NCI-H1694 (cell line): Measurements from ENCODE around the gene GNB5.
"Not testable (repeated sequence)": the region's sequence is repeated elsewhere in the genome, so short reads cannot be mapped to it uniquely, and the experiment has no call there.

ENCODE experiments used
- DNase-seq: peaks from one replicate; lab custom pipeline; 2025; lab: John Stamatoyannopoulos, UW

The GNB5 gene

DNA sequence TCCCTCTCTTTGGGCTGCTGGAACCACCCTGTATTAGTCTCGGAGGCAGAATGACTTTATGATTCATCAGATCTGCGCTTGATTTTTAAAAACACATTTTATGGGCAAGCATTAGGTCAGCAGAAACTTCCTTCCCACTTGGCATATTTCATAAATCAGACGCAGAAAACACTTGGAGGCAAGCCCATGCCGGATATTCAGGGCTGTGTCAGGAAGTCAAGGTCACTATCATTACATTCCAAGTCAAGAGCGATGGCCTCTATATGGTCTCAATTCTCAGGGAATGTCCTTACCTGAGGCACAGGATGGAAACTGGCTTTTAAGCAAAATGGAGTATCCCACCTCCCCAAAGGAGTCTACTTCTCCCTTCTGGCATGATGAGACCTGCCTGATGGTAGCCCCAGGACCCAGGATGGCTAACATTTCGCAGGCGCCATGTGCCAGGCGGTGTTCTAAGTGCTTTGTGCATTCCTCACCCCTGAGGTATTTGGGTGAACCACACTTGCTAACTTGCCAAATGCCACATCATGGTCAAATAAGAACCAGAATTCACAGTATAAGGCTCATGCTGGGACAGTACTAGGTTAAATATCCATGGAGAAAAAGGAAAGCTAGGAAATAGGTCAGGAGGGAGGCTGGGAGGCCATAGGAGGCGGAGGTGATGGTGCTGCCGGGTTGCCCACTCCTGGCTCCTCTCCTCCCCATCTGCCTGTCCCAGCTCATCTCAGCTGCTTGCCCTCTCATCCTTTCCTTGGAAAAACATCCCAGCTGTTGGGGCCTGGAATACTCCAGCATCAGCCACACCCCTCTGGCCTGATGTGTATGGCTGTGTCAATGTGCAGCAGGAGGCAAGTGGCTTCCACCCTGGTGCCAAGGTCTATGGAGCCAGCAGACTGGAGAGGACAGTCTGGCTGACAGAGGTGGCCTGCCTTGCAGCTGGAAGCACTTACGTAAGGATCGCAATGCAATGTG is 97.4 kb downstream of the GNB5 start:
- DNase-seq: no peak

DNA sequence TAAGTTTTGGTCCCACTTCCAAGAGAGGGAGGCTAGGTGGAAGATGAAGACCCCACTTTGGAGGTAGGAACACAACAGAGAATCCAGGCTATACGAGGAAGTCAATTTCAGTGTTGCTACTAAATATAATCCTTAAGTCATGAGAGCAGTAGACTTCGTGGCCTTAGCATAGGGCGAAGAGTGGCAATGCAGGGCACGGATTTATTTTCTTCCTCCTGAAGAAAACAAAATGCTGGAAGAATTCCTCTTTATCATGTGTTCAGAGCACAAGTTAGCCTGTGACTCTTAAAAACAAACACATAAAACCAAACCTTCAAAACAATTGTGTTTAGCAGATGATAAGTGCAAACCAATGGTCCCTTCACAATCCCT is 98.0 kb downstream of the GNB5 start:
- DNase-seq: no peak

DNA sequence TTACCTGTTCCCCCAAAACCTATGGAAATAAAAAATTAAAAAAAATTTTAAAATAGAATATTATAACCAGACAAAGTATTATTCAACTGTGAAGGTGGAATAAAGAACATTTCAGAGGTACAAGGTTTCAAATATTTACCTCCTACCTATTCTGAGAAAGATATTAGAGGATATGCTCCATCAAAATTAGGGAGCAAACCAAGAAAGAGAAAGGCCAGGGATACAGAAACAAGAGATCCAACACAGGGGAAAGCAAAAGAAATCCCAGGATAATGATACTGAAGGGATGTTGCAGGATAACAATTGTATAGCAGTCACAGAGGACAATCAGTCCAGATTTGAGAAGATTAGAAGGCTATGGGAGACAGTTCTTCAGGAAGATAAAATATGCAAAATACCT is 101.0 kb downstream of the GNB5 start:
- no peak for DNase-seq

DNA sequence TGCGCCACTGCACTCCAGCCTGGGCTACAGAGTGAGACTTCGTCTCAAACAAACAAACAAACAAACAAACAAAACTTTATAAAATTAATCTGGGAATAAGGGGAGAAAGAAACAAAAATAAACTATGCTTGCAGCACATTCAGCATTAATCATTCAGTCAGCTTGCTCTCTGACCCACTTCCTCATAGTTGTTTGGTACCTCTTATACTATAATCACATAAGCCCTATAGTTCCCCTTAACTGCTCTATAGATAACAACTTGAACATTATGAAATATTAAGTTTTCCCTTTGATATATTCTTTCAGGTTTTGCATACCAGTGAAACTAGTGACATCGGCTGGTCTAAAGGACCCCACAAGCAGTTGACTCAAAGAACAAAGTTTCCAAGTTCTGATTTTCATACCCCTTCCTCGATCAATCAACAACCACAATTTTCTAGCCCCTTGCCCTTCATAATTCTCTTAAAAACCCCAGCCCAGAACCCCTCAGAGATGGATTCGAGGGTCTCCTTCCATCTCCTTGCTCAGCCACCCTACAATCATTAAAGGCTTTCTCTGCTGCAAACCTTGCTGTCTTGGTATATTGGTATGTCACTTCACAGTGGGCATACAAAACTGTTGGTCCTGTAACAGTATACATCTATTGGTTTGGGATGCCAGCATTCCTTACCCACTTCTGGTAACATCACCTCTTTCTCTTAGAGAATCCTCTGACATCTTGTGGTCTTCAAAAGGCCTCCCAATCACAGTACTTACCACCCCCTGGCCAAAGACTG is 105.0 kb downstream of the GNB5 start:
- DNase-seq: no peak

DNA sequence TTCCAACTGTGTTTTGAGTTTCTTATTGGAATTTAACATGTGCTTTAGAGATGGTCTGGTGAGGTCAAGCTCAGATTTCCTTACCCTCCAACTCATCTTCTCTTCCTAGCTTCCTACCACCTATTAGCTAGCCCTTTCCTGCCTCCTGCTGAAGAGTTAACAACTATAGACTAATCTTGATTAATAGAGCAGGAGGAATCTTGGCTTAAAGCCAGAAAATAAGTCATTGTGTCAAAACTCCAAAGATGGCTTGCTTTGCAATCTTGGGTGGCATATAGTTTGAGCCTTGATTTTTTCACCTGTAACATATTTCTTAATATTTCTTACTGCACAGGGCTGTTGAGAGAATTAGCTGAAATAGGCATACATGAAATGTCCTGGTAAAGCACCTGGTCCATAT is 105.9 kb downstream of the GNB5 start:
- DNase-seq: no peak

DNA sequence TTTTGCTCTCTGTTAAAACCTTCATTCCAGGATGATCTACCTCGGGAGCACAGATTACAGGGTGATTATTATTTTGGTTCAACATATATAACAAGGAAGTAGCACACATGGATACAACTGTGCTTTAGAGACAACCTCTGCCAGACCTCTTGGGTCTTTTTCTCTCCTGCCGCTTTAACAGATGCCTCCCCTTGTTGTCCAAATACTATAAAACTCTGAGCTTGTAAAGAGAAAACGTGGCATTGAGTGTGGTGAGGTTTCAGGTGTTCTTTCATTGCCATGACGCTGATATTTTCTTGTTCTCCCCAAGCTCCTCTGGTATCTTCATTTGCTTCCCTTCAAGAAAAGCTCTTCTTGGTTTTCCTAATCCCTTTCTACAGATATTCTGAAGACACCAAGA is 107.6 kb downstream of the GNB5 start:
- no peak for DNase-seq

DNA sequence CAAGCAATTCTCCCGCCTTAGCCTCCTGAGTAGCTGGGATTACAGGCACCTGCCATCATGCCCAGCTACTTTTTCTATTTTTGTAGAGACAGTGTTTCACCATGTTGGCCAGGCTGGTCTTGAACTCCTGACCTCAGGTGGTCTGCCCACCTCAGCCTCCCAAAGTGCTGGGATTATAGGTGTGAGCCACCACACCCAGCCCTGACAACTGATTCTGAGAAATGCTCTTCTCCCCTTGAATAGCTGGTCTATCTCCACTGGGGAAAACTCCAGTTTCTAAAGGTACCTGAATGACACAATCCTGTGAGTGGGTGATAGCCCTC is 108.2 kb downstream of the GNB5 start:
- DNase-seq: not testable (repeated sequence)

DNA sequence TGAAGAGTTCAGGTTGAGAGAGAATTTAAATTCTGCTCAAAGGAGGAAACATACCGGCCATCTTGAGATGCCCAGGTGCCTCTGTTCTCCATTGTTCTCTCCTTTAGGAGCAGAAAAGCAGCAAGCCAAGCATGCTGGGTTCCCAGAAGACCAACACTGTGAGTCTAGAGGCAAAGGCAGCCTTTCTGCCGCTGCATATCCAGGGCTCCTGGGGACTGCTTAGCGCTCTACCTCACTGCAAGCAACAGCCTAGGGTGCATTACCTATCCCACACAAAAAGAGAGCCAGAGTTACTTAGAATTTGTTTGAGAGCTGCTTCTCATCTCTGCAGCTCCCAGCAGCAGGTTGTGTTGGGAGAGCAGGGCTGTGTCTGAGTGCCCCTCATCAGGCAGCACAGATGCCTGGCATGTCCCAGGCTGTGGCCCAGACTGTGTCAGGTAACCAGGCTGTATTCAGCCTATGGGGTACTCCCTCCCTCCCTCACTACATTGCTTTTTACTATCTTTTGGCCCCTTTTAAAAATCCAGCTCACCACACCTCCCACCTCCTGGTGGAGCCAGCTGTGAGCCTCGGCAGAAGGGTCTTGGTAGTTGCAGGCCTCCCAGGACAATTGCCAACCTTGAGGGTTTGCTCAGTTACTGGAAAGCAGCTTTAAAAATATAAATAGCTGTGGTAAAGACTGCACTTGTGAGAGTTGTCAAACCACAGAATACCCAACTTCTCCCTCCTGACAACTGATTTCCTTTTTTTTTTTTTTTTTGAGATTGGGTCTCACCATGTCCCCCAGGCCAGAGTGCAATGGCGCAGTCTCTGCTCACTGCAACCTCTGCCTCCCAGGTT is 108.8 kb downstream of the GNB5 start:
- no peak for DNase-seq

DNA sequence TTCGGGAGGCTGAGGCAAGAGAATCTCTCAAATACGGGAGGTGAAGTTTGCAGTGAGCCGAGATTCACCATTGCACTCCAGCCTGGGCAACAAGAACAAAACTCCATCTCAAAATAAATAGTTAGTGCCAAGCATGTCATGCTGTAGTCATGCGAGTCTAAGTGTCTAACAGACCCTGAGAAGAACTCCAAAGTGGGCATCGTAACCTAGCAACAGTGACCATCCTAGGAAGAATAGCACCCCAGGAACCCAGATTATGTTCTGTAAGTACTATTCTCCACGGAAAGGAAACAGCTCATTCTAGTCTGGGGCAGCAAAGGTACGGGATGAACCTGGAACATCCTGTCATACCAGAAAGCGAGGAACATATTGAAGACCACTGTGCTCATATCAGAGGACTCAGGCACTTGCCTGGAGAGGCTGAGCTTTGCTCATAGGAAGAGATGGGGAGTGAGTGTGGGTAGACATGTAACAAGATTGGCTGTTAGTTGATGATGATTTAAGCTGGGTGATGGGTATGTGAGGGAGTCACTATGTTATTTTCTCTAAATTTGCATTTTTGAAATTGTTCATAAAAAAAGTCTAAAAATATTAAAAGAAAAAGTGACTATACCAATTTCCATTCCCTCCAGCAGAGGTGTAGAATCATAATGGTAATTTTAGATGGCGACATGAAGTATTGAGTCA is 110.3 kb downstream of the GNB5 start:
- no peak for DNase-seq

DNA sequence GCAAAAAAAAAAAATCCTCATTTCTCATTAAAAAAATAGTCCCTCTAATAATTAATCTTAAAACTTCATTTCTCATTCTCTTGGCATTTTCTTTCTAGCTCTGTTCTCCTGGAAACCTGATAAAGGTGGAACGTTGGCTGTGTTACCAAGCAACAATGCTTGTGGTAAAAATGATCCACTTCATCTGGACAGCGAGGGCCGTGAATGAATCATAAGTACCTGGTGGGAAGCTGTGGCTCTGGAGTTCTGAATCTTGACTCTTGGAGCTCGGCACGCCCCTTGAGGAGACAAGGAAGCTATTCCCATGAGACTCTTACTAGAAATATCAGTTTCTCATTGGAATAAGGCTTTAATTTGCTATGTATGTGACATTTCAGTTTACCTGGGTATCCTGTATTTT is 111.2 kb downstream of the GNB5 start:
- no peak for DNase-seq

DNA sequence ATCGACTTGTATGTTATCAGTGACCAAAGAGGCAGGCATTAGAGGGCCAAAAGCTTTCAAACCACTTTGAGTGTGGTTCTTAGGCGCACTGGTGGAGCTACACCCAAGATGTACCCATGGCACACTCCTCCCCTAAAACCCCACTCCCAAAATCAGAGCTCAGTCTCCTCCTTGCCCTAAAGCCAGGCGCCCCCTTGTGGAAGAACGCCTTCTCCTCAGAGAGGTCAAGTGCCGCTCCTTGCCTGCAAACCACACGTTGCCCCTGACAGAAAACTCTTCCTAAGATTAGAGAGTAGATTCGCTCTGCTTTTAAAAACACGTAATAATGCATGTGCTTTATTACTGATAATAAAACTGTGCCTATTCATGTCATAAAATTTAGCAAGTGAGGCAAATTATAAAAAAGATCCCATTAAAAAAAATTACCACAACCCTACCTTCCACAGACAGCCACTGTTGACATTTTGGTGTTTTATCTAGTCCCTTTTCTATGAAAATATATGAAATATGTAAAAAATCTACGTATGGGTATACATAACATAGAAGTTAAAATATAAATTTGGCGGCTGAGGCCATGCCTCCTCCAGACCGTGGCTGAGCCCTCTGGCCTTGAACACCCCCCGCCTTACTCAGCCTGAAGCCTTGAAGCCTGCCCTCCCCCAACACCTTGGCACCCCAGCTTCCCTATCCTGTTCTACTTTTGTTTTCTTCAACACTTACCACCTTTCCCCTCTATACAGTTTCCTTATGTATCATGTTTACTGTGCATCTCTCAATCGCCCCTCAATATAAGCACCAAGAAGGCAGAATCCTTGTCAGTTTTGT is 112.1 kb downstream of the GNB5 start:
- DNase-seq: peak; percentile 34

DNA sequence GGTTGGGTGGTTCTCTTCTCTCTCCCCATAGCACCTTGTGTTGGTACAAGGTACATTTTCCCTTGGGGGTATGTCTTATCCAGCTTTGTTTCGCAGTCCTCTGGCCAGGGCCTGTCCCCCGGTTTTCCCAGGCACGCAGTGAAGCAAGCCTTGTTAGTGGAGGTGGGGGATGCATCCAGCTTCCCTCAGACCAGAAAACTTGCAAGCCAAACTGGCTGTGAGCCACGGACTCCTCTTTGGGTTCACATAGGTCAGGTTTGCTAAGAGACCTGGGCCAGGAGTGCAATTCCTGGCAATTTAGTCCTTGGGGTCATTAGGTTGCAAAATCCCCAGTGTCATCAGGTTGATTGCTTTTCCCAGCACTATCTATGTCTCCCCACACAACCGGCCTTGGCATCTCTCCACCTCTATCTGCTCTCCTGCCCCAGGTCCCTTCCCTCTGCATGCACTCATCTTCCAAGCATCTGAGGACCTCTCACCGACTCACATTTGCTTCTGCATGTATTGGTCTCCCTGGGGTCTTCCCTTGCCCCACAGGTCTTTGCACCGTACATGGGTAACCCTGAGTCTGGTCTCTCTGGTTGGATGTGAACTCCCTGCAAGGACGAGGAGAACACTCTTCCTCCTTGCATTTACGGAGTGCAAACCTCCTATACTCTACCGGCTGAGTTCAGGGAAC is 112.9 kb downstream of the GNB5 start:
- DNase-seq: no peak

DNA sequence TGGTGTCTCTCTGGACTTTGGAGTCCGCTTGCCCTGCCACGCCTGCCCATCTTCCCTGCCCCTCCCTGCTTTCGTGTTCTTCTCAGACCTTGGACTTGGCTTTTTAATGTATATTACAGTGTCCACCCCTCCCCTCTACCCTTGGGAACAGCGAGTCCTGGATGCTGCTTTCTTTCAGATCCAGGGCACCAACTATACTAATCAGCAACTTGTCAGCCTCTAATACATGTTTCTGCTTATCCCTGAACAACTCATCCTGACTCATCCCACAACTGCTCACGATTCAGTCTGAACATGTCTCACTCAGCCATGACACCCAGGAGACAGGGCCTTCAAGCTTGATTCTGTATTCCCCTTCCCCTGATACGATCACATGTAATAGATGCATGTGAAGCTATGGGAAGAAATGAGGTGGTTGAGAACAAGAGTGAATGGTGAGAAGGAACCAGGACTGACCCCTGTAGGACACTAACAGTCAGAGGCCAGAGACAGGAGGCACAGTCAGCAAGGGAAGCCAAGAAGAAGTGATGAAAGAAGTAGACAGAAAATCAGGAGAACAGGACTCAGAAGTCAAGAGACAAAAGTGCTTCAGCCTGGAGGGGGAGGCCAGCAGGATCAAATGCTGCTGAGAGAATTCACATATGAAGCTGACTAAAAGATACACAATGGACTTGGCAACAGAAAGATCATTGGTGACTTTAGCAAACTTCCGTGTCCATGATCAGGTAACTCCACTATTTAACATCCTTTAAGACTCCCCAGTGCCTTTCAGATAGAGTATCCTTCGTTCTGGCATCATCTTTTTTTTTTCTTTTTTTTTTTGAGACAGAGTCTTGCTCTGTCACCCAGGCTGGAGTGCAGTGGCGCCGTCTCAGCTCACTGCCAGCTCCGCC is 114.1 kb downstream of the GNB5 start:
- DNase-seq: no peak

DNA sequence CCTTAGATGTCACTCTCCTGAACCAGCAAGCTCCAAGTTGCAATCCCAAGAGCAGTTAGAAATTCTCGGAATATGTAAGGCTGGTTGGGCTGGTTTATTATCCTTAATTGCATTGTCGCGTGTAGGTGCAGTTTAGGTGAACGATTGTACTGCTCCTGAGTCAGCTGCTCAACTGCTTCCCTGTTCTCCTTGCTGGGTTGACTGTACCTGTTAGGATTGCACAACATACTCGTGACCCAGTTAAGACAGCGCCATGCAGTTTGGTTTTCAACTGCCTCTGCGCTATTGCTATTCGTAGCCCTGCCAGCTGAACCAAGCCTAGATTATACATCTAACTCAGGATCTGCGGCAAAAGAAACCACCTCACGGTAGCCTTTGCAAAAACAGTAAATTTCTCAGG is 119.6 kb downstream of the GNB5 start:
- no peak for DNase-seq

DNA sequence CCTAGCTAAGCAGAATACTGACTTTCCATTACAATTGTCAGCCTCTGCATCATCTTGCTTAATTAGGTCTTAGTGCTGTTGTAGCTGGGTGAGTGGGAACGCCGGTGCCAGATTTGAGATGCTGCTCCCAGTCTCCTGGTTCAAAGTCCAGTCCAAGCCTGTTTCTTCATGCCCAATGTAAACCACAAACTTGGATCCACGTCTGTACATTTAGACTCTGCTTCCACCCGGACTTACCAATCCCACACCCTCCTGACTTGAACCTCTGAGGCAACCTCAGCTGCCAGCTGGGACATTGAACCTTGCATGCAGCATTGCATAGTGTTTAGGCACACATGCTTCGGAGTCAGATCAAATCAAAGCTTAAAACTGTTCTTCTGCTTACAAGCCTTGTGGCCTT is 121.6 kb downstream of the GNB5 start:
- no peak for DNase-seq

DNA sequence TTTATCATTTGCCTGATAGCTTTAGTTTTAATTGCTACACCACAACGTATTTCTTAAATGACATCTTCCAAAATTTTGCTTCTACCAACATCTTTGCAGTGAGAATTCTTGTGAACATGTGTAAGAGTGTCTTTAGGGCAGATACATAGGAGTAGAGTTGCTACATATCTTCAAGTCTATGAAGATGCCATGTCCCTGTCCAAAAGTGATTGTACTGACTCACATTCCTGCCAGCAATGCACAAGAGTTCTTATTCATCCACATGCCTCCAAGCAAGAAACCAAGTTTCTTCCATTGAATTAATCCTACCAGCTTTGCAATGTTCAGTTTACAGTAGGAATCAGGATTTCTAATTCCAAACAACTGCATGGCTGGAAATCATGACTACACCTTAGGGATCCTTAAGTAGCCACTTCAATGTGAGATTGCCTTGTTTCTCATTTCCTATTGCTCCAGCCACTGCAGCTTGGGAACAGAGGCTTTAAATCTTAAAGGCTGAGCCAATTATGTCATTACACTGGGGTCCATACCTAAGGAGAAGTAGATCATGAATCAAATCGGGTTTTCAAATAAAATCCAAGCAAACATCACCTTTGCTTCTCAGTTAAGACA is 123.1 kb downstream of the GNB5 start:
- DNase-seq: no peak

DNA sequence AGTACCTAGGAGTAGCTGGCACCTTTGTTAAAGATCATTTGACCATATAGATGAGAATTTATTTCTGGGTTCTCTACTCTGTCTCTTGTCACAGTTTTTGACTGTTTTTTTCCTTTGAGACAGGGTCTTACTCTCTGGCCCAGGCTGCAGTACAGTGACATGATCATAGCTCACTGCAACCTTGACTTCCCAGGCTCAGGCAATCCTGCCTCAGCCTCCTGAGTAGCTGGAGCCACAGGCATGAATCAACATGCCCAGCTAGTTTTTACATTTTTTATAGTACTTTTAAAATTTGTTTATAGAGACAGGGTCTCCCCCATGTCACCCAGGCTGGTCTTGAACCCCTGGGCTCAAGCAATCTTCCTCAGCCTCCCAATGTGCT is 123.7 kb downstream of the GNB5 start:
- DNase-seq: no peak

DNA sequence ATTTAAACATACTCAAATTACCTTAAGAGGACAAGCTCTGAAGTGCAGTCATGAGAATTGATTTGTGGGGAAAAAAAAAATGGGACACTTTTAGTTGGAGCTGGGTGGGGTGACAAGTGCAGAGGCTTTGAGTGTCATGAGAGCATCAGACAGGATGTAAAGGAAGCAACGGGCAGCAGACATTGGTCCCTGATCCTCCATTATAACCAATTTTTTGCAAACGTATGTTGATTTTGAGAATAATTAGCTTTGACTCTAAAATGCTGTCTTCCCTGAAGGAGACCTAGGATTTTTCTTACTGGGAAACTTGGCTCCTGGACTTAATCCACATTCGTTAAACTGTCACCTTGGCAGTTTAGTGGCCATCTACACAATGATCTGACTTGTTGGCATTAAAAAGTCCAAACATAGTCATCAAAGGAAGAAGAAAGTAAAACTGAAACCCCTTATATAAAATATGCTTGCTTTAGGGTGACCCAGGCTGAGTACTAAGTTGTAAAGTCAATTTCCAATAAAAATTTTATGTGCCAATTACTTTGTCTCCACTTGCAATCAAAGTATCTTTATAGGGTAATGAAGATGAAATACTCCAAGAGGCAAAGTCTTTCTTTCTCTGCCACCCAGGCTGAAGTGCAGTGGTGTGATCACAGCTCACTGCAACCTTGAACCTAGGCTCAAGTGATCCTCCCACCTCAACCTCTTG is 124.2 kb downstream of the GNB5 start:
- no peak for DNase-seq
